ENCODE measurements around the gene NDUFB4. TPM values are rescaled to one million over a fixed set of nuclear protein-coding genes. Genes with fewer than 3 reads are reported as not detected.

NDUFB4 gene
- total and polyA plus RNA-seq, 7 donors = 297 to 542 (median 323) TPM

DNA sequence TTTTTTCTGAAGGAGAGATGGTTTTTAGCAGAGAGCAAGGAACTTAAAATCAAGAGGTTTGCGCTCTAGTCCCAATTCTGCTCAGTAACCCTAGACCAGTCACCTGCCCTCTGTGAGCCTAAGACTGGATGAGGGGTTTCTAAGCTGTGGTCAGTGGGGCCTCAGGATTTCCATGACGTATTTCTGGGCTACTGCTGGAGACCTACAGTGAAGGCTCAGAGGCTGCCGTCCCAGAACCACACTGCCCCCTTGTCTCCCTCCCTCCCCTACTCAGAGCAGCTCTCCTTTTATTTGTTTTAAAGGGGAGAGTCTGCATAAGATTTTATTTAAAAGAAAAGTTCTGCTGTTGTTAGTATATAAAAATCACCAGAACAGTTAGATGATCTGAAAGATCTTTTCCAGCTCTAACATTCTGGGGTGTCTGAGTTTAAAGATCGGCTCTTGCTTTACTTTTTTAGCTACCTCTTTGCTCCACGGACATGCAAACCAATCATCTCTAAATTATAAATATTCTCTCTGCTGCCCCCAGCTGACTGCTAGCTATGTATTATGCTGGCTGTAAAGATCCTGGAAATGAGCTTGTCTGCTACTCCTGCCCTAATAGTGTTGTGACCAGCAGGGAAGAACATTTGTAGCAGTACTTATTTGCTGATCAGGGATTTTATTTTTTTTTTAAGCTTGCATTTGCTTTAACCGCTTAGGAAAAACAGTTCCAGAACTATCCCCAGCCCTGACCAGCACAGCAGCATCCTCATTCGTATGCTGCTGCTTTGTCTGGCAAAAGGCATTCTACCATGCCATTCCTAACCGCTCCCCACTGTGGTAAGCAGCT, 28.6 kb upstream of the NDUFB4 start:
- ATAC-seq (peak in 3 of 4 donors; percentile 62 to 74 (median 73)), DNase-seq (no peak)
- H3K4me1 ChIP-seq = no peaks in the 10 kb centered on the region
- H3K9me3 ChIP-seq = no peaks in the 10 kb centered on the region
- H3K4me3 ChIP-seq = peak overlapping the region; percentile 44
- intact Hi-C loops (cut with DNase I) = no loop called here
- H3K27ac ChIP-seq = no peak overlapping the region
- 38 to 41% (median 39%) methylated on average over 8 of the region's 8 CpGs for WGBS, 3 donors
- no peaks in the 10 kb centered on the region for H3K36me3 ChIP-seq (ENCODE audit: insufficient read depth in 1 of 2, low read depth in 1 of 2)
- no peaks in the 10 kb centered on the region for H3K27me3 ChIP-seq (ENCODE audit: insufficient read depth in 3 of 3, low read length in 2 of 3)
- TF ChIP-seq, protein P1, sequence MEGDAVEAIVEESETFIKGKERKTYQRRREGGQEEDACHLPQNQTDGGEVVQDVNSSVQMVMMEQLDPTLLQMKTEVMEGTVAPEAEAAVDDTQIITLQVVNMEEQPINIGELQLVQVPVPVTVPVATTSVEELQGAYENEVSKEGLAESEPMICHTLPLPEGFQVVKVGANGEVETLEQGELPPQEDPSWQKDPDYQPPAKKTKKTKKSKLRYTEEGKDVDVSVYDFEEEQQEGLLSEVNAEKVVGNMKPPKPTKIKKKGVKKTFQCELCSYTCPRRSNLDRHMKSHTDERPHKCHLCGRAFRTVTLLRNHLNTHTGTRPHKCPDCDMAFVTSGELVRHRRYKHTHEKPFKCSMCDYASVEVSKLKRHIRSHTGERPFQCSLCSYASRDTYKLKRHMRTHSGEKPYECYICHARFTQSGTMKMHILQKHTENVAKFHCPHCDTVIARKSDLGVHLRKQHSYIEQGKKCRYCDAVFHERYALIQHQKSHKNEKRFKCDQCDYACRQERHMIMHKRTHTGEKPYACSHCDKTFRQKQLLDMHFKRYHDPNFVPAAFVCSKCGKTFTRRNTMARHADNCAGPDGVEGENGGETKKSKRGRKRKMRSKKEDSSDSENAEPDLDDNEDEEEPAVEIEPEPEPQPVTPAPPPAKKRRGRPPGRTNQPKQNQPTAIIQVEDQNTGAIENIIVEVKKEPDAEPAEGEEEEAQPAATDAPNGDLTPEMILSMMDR (IDR thresholded peaks at IDR 0.05) = peak; percentile 23

DNA sequence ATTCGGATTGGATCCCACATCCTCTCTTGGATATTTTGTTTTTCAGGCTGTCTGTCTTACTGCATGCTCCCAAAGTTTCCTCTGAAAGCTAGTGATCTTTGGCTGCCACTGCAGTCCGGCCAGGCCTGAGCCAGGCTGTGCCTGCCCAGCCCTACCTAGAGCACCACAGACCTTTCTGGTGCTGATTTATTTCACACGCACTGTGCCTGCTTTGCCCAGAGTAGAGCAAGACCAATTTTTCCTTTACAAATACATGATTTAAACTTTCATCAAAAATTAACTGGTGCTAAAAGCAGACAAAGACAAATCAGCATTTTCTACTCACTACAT, 28.0 kb upstream of the NDUFB4 start:
- no peaks in the 10 kb centered on the region for H3K36me3 ChIP-seq (ENCODE audit: insufficient read depth in 1 of 2, low read depth in 1 of 2)
- TF ChIP-seq, protein P1 (IDR thresholded peaks at IDR 0.05) = no peak
- no peaks in the 10 kb centered on the region for H3K9me3 ChIP-seq
- no peak for DNase-seq
- no peaks in the 10 kb centered on the region for H3K27me3 ChIP-seq (ENCODE audit: insufficient read depth in 3 of 3, low read length in 2 of 3)
- no peak overlapping the region for H3K27ac ChIP-seq
- H3K4me3 ChIP-seq = no peak overlapping the region
- ATAC-seq = no peak
- intact Hi-C loops (cut with DNase I) = no loop called here
- H3K4me1 ChIP-seq = no peaks in the 10 kb centered on the region
- 65 to 75% (median 73%) methylated on average over 3 of the region's 3 CpGs for WGBS, 3 donors

DNA sequence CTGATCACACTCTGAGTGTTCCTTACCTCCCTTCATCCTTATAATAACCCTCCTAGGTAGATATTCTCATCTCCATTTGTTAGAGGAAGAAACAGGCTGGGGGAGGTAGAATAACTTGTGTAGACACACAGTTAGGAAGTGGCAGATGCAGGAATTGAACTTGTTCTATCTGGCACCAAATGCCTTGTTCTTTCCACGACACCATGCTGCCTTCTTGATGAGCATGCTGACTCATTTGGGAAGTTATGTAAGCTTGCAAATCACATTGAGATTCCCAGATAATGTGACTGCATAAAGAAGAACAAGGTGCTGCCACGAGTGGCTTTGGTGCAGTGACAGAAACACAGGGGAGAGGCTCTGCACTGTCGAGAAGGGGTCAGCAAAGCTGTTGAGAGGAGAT, 27.5 kb upstream of the NDUFB4 start:
- no peaks in the 10 kb centered on the region for H3K27me3 ChIP-seq (ENCODE audit: insufficient read depth in 3 of 3, low read length in 2 of 3)
- H3K4me1 ChIP-seq = no peaks in the 10 kb centered on the region
- intact Hi-C loops (cut with DNase I) = no loop called here
- 54 to 78% (median 64%) methylated on average over 3 of the region's 3 CpGs for WGBS, 3 donors
- H3K4me3 ChIP-seq = no peak overlapping the region
- H3K27ac ChIP-seq = no peak overlapping the region
- ATAC-seq (no peak), DNase-seq (no peak)
- no peaks in the 10 kb centered on the region for H3K36me3 ChIP-seq (ENCODE audit: insufficient read depth in 1 of 2, low read depth in 1 of 2)
- TF ChIP-seq, protein P1 (IDR thresholded peaks at IDR 0.05) = no peak
- H3K9me3 ChIP-seq = no peaks in the 10 kb centered on the region

DNA sequence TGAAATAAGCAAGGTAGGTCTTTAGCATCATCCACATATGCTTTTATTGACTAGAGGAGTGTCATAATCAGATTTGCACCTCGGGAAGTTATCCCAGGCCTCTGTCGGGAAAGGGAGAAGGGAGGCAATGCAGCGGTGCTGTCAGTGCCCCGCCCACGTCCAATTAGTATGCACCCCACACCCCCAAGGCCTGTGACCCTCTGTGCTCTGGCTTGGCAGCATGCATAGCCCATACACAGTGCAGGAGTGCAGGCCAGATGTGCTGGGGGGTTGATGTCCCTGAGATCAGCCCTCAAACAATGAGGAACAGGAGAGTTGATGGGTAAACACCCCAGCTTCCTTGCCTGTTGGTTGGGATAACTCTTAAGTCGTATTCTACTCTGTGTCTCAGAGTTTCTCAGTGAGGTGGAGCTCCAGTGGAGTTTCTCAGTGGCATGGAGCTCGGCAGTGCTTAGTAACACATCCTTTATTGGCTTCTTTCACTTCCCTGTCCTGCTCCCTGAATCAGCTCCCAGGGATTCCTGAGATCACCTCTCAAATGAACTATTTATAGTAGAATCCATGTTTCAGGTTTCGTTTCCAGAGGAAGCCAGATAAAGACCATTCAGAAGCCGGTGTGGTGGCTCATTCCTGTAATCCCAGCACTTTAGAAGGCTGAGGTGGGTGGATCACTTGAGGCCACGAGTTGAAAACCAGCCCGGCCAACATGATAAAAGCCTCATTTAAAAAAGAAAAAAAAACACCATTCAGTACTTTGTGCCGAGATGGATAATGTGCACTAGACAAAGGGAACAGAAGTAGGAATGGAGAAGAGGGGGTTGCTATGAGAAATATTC, 26.7 kb upstream of the NDUFB4 start:
- intact Hi-C loops (cut with DNase I) = no loop called here

More for the DNA sequence above, 26.7 kb upstream of the NDUFB4 start:
- H3K4me1 ChIP-seq = no peaks in the 10 kb centered on the region
- whole genome bisulfite sequencing, 3 donors = 56 to 61% (median 57%) methylated on average over 12 of the region's 12 CpGs
- ATAC-seq = no peak
- TF ChIP-seq, protein P1 (IDR thresholded peaks at IDR 0.05) = no peak
- no peaks in the 10 kb centered on the region for H3K27me3 ChIP-seq (ENCODE audit: insufficient read depth in 3 of 3, low read length in 2 of 3)
- H3K4me3 ChIP-seq = no peak overlapping the region
- no peaks in the 10 kb centered on the region for H3K36me3 ChIP-seq (ENCODE audit: insufficient read depth in 1 of 2, low read depth in 1 of 2)
- H3K27ac ChIP-seq = no peak overlapping the region
- no peak for DNase-seq
- no peaks in the 10 kb centered on the region for H3K9me3 ChIP-seq

Data from psoas muscle (tissue), 8 donors.